ENCODE results near the gene ATRX.
"Not testable (repeated sequence)": the region's sequence is repeated elsewhere in the genome, so short reads cannot be mapped to it uniquely, and the experiment has no call there.

Gene ATRX

DNA sequence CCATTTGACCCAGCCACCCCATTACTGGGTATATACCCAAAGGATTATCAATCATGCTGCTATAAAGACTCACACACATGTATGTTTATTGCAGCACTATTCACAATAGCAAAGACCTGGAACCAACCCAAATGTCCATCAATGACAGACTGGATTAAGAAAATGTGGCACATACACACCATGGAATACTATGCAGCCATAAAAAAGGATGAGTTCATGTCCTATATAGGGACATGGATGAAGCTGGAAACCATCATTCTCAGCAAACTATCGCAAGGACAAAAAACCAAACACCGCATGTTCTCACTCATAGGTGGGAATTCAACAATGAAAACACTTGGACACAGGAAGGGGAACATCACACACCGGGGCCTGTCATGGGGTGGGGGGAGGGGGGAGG is 59.9 kb downstream of the ATRX start:
- DNase-seq, result not testable (repeated sequence)

- no peak for DNase-seq
Measured at GRCh38 chrX:77723681-77724080, 62.3 kb downstream of the ATRX start.

- no peak for DNase-seq
Measured at GRCh38 chrX:77719388-77719787, 66.6 kb downstream of the ATRX start.

- no peak for DNase-seq
Measured at GRCh38 chrX:77704881-77705280, 81.1 kb downstream of the ATRX start.

GRCh38 chrX:77698242-77698641 is 87.8 kb downstream of the ATRX start:
- no peak for DNase-seq

DNA sequence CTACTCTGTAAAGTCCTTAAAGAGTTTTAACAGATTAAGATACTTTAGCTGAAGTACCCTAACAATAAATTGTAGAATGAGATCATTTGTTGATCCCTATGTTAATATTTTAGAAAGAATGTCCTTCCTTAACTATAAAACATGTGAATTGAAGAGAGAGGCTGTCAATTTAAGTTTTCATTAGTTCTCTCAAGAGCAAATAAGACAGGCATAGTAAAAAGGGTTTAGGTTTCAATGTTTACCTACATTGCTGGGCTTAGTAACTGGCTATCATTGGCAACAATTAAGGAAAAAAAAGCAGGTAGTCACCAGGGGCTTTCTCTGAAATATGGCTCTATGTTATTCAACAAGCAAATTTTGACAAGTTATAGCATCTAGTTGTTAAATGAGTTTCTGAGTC is 91.5 kb downstream of the ATRX start:
- DNase-seq, result no peak

DNA sequence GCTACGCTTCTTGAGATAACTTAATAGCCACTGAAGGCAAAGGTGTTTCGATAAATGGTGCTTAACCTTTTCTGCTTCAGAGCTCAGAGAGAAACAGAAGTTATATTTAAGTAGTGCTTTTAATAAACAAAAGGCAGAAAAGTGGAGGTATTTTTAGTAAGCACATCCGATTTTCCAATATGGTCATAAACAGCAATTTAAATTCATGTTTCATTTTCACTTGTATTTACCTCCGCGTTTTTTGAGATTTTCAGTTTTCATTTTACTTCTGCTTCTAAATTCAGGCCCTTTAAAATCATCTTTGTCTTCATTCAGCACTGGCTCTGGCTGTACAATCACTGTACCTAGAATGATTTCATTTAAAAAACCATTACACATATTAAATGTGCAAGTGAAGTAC is 92.4 kb downstream of the ATRX start:
- DNase-seq, result no peak

GRCh38 chrX:77691916-77692315 is 94.1 kb downstream of the ATRX start:
- DNase-seq, result no peak

- no peak for DNase-seq
Measured at GRCh38 chrX:77689376-77689775, 96.6 kb downstream of the ATRX start.

- not testable (repeated sequence) for DNase-seq
Measured at GRCh38 chrX:77685683-77686082, 100.3 kb downstream of the ATRX start.

DNA sequence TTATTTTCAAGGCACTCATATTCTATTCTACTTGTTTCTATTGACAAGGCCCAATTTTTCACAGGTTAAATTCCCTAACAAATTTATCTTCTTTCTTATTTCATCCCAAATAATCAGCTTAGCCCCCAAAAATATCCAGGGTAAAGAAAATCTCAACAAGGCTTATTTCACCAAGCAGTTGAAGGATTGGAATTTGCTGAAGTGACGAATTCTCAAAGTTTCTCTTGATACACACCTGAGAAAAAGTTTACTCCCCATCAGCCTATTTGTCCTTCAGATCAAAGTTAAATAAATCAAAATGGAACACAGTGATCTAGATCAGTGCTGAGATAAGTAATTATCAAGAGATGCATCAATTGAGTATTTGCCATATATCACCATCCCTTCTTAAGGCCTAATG is 106.9 kb downstream of the ATRX start:
- DNase-seq, result no peak

- DNase-seq, result no peak
Measured at GRCh38 chrX:77675986-77676385, 110.0 kb downstream of the ATRX start.

DNA sequence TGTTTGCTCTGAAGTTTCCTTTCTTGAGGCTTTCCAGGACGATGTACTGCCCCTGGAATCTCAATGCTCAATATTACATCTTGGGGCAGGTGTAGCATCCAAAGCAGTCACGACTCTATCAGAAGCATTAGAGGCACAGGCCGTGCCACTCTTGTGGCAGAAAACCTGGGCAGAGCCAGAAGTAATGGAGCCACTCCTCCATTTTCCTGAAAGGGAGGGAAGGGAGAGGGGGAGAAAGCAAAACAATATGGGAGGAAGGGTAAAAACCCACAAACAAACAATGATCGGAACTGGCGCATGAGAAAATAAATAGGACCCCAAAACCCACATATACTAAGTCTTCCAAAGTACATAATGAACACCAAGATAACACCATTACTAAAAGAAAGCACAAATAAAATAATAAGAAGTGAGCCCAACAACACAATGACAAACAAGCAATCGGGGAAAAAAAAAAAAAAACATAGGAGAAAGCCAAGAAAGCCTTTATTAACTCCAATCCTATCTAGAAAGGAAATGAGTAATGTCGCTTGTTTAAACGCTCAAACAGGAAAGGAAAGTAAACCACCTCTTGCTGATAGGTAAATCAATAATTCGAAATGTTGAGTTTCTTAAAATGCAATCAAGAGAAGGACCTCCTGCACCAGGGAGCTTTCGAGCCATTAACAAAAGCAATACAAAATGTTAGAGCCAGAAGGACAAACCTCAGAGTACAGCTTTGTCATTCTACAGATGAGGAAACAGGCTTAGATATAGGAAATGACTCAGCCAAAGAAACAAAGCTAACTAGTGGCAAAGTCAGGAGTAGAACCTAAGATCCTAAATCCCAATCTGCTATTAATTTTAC is 117.4 kb downstream of the ATRX start:
- DNase-seq, result no peak

- no peak for DNase-seq
Measured at GRCh38 chrX:77658886-77659285, 127.1 kb downstream of the ATRX start.

- no peak for DNase-seq
Measured at GRCh38 chrX:77652095-77652494, 133.9 kb downstream of the ATRX start.

DNA sequence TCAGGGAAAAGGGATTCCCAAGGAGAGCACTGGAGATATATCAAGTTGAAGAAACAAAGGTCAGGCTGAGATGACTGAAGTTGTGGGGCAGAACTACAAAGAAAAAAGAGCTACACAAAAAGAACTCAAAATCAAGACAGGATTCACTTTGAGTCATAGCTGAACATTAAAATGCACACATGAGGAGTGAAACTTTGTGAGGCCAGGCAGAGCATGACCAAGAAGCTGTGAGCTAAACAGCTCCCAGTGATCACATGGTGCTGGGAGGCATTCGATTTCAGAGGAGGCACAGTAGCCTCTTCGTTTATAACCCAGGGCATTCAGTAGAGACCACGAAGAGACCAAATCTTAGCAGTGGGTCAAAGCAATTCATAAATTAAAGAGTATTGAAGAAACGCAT is 145.3 kb downstream of the ATRX start:
- no peak for DNase-seq

- no peak for DNase-seq
Measured at GRCh38 chrX:77639820-77640219, 146.2 kb downstream of the ATRX start.

GRCh38 chrX:77638397-77638796 is 147.6 kb downstream of the ATRX start:
- DNase-seq, result no peak

GRCh38 chrX:77635373-77635772 is 150.6 kb downstream of the ATRX start:
- no peak for DNase-seq

DNA sequence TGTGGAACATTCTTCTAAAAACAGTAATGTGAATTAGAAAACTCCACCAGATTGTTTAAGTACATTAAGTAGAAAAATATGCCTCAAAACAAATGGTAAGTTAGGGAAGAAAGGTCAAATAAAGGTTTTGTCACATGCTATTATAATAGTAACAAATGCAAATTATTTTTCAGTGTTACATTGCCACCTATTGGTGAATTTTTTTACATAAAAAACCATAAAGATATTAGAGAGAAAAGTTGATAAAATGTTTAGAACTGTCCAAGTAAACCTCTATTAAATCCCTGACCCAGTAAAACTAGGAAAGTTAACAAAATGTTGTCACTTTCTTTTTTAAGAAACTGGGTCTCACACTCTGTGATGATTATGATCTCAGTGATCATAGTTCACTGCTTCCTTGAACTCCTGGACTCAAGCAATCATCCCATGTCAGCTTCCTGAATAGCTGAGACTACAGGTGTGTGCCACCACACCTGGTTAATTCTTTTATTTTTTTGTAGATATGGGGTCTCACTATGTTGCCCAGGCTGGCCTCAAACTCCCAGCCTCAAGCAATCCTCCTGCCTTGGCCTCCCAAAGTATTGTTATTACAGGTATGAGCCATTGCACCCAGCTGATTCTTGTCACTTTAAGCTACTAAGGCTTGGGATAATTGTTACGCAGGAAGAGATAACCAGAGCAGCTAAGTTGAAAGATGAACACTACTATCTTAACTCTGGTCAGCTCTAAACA is 157.6 kb downstream of the ATRX start:
- no peak for DNase-seq

DNA sequence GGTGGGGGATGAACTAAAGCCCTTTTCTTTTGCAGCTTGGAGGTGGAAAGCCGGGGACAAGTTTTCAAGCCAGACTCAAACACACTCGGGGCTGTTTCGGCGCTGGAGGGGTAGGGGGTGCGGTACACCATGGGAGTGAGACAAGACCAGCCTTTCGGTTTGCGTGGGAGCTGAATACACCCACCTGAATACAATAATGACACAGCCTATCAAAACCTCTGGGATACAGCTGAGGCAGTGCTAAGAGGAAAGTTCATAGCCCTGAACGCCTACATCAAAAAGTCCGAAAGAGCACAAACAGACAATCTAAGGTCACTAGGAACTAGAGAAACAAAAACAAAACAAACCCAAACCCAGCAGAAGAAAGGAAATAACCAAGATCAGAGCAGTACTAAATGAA is 163.3 kb downstream of the ATRX start:
- DNase-seq, result no peak

GRCh38 chrX:77622233-77622632 is 163.8 kb downstream of the ATRX start:
- no peak for DNase-seq

DNA sequence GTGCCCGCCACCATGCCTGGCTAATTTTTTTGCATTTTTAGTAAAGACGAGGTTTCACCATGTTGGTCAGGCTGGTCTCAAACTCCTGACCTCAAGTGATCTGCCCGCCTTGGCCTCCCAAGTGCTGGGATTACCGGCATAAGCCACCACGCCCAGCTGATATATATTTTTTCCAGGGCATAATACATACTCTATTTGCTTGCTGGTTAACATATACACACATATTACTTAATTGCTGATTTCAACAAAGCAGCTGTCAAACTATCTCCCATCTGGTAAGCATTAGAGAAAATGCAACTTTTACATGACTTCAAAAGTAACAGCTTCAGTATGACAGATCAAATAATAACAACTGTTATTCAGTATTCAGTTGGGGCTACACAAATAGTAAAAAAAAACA is 164.6 kb downstream of the ATRX start:
- DNase-seq, result not testable (repeated sequence)

DNA sequence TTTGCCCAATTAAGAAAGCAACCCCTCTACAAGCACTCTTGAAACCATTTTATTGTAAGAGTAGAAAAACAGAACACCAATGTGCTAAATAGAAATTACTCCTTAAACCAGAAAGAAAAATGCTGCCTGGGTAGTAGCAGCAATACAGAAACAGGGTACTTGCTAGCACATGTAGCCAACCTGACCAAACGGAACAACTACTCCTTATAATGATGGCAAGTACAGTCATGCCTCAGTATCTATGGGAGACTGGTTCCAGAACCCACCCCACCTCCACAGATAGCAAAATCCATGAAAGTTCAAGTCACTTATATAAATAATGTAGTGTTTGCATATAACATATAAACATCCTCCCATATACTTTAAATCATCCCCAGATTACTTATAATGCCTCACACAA is 168.8 kb downstream of the ATRX start:
- DNase-seq, result no peak
